Measurements from ENCODE around the gene RCBTB1. TPM values are rescaled to one million over a fixed set of nuclear protein-coding genes. Genes with fewer than 3 reads are reported as not detected.

The RCBTB1 gene
- total RNA-seq (23.6 and 23.8 TPM in 2 replicates), polyA plus RNA-seq (9.2 and 12.1 TPM in 2 replicates), polyA minus RNA-seq (23.2 and 26.1 TPM in 2 replicates), Bru-seq, nascent RNA (percentile 72 among the genes with signal in this experiment), BruChase-seq, experiment 1, labeled RNA remaining after a 6-hour chase (percentile 86 among the genes with signal in this experiment), BruChase-seq, experiment 2, labeled RNA remaining after a 2-hour chase (percentile 78 among the genes with signal in this experiment)
- polyA plus RNA-seq (2011; cell fraction: cytosol; rRNA removed) = 10.2 and 12.0 TPM in 2 replicates
- polyA plus RNA-seq (2011; cell fraction: nucleus; rRNA removed) = 29.3 and 37.0 TPM in 2 replicates
- polyA plus RNA-seq (2012) = 20.7 and 22.5 TPM in 2 replicates
- polyA minus RNA-seq (2011; cell fraction: cytosol; rRNA and poly(A)+ RNA removed) = 3.4 TPM
- 17.6 TPM in 2 replicates for polyA minus RNA-seq (2011; cell fraction: nucleus; rRNA and poly(A)+ RNA removed)
- long read RNA-seq, full-length matches to known transcripts = 19 of 37 reads
- long read RNA-seq, partial matches to known transcripts = 5 of 37 reads
- long read RNA-seq, other reads (novel, unspliced or antisense) = 13 of 37 reads

- dilution Hi-C loops (cut with MboI; ENCODE audit: extremely low pct_ligation_motif_present, low sequenced_read_pairs) (no loop called here), intact Hi-C loops (cut with micrococcal nuclease) (loop anchor here (5.0 kb wide), 2 partner anchors 283 to 608 kb away; partner anchors contain the start of gene FNDC3A)
- no peaks in the 10 kb centered on the region for H3K9me3 ChIP-seq (replicated peaks; ENCODE audit: control insufficient read depth, insufficient read depth, low read length)
- H3K4me2 ChIP-seq (ENCODE audit: insufficient read depth, low read length) = peak within 1 kb of the TSS; percentile 90
- TSS peak; percentile 75 for BruUV-seq (replicated peaks)
- TF ChIP-seq EZH2 (IDR thresholded peaks at IDR 0.05; ENCODE audit: borderline replicate concordance, low read depth, low read length, severe bottlenecking) = no peak
- TF ChIP-seq JUN (IDR thresholded peaks at IDR 0.05; ENCODE audit: borderline replicate concordance, insufficient read depth, insufficient read length, low read depth) = no peak
- no peak for TF ChIP-seq GATA2 (IDR thresholded peaks at IDR 0.05; ENCODE audit: insufficient read depth, insufficient read length, low read depth, low read length)
- peak; percentile 80 for TF ChIP-seq MAX (IDR thresholded peaks at IDR 0.05; ENCODE audit: insufficient read depth, insufficient read length)
- peak; percentile 76 for TF ChIP-seq POLR2AphosphoS5 (IDR thresholded peaks at IDR 0.05; ENCODE audit: insufficient read depth, low read depth, low read length)
- no peak for TF ChIP-seq CTCF (IDR thresholded peaks at IDR 0.05; ENCODE audit: extremely low read depth in 1 of 2, insufficient read depth in 1 of 2, low read depth in 1 of 2, low read length in 2 of 2)
- TF ChIP-seq FOS (IDR thresholded peaks at IDR 0.05; ENCODE audit: borderline replicate concordance, insufficient read depth, low read length) = no peak
- peak; percentile 69 for TF ChIP-seq POLR2A (IDR thresholded peaks at IDR 0.05; ENCODE audit: low read depth, low read length)
- no peak for TF ChIP-seq MYC (IDR thresholded peaks at IDR 0.05; ENCODE audit: low read depth, low read length)
- H3K27ac ChIP-seq (ENCODE audit: insufficient read depth, low read depth, low read length) = peak within 1 kb of the TSS; percentile 64
- peak within 1 kb of the TSS; percentile 98 for H2AFZ ChIP-seq (ENCODE audit: low read depth, low read length)
- H3K36me3 ChIP-seq (ENCODE audit: control insufficient read depth in 2 of 2, extremely low read depth in 1 of 2, insufficient read depth in 2 of 2, low read length in 2 of 2) = no peaks in the 10 kb centered on the region
- H3K27me3 ChIP-seq (ENCODE audit: control insufficient read depth in 2 of 2, insufficient read depth in 2 of 2, low read length in 2 of 2) = no peaks in the 10 kb centered on the region
- CTCF ChIA-PET = interaction anchor here (1.1 to 2.0 kb wide), 2 partner anchors 21 to 23 kb away, joined by 3 to 12 read pairs; no protein-coding TSS in a partner anchor
- no peaks in the 10 kb centered on the region for H4K20me1 ChIP-seq (replicated peaks; ENCODE audit: control insufficient read depth, extremely low read depth, insufficient read depth, low read length)
- FAIRE-seq (peak; percentile 80), DNase-seq (ENCODE audit: low read depth, low spot score) (peak; percentile 69)
- peaks cover 19% of the 10 kb centered on the region for H3K79me2 ChIP-seq (ENCODE audit: control insufficient read depth, insufficient read depth, low read length)
- POLR2A ChIA-PET = no interaction called here
- peaks cover 16% of the 10 kb centered on the region for H3K4me1 ChIP-seq (ENCODE audit: control insufficient read depth, extremely low read depth, insufficient read depth, low read length)
- H3K9me1 ChIP-seq (replicated peaks; ENCODE audit: control insufficient read depth, extremely low read depth, insufficient read depth, low read length) = no peaks in the 10 kb centered on the region
- peak within 1 kb of the TSS; percentile 85 to 94 (median 89) for H3K4me3 ChIP-seq (replicated peaks in 1 of 3; ENCODE audit: insufficient read depth in 1 of 3, low read depth in 1 of 3, low read length in 3 of 3)
- peak within 1 kb of the TSS; percentile 65 for H3K9ac ChIP-seq (replicated peaks; ENCODE audit: extremely low read depth, insufficient read depth, low read length)
Measured at GRCh38 chr13:49585220-49586157, at the start of gene RCBTB1. RCBTB1 (minus strand) TSS chr13:49585558; CDS start chr13:49567279, 18,279 bp downstream.
